Measurements from ENCODE around the gene LCN1.

DNA sequence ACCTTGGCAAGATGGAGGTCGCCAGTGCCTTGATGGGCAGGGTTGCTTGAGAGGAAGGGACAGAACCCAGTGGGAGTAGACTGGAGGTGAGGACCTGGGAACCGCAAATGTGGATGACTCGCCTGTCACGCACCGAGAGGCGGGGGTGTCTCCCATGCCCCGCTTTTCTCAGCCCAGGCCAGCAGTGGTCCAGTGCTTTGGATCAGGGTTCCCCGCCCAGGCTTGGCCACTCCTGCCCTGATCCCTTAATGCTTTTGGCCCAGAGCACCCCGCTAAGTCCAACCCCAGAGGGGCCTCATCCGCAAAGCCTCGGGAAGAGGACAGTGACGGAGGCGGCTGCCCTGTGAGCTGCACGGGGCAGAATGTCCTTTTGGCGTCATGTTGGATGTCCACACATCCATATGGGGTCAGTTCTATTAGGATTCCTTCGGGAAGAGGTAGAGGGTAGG is 18.3 kb upstream of the LCN1 start:
- TF ChIP-seq USF2 (IDR thresholded peaks at IDR 0.05; ENCODE audit: low read length) (no peak), POLR2A (IDR thresholded peaks at IDR 0.05; ENCODE audit: control extremely low read depth in 1 of 2, low read depth in 2 of 2, low read length in 2 of 2) (no peak), HDAC6 (IDR thresholded peaks at IDR 0.05; ENCODE audit: low read depth, low read length) (no peak), ZNF274 (IDR thresholded peaks at IDR 0.05; ENCODE audit: borderline replicate concordance, extremely low read depth, low read length) (no peak), EGR1 (IDR thresholded peaks at IDR 0.05; ENCODE audit: borderline replicate concordance, low read depth, low read length) (no peak), SP2 (IDR thresholded peaks at IDR 0.05; ENCODE audit: low read length) (no peak), HDAC2 (IDR thresholded peaks at IDR 0.05; ENCODE audit: borderline replicate concordance in 1 of 2, low read depth in 2 of 2, low read length in 2 of 2) (no peak), EZH2 (IDR thresholded peaks at IDR 0.05; ENCODE audit: low read depth, low read length, severe bottlenecking) (no peak), PHF8 (conservative IDR thresholded peaks at IDR 0.05; ENCODE audit: low read depth, low read length) (no peak), KDM4A (IDR thresholded peaks at IDR 0.05; ENCODE audit: low read depth, low read length, severe bottlenecking) (no peak)
- TF ChIP-seq, protein P1, sequence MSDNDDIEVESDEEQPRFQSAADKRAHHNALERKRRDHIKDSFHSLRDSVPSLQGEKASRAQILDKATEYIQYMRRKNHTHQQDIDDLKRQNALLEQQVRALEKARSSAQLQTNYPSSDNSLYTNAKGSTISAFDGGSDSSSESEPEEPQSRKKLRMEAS (IDR thresholded peaks at IDR 0.05): no peak
- TF ChIP-seq, protein P2, sequence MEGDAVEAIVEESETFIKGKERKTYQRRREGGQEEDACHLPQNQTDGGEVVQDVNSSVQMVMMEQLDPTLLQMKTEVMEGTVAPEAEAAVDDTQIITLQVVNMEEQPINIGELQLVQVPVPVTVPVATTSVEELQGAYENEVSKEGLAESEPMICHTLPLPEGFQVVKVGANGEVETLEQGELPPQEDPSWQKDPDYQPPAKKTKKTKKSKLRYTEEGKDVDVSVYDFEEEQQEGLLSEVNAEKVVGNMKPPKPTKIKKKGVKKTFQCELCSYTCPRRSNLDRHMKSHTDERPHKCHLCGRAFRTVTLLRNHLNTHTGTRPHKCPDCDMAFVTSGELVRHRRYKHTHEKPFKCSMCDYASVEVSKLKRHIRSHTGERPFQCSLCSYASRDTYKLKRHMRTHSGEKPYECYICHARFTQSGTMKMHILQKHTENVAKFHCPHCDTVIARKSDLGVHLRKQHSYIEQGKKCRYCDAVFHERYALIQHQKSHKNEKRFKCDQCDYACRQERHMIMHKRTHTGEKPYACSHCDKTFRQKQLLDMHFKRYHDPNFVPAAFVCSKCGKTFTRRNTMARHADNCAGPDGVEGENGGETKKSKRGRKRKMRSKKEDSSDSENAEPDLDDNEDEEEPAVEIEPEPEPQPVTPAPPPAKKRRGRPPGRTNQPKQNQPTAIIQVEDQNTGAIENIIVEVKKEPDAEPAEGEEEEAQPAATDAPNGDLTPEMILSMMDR (IDR thresholded peaks at IDR 0.05; ENCODE audit: control extremely low read depth in 1 of 3, insufficient read depth in 1 of 3, low read depth in 1 of 3, low read length in 3 of 3): no peak

Data from H1 (cell line).